Liver (tissue), 9 donors: ENCODE data around the gene SLC4A5. TPM values are rescaled to one million over a fixed set of nuclear protein-coding genes. Genes with fewer than 3 reads are reported as not detected.
A peak's percentile ranks its signal among the peaks of the same experiment; 100 is the strongest.

ENCODE experiments used
- DNase-seq: peaks from one replicate; pipeline ENCODE4 v3.0.0-alpha.2; 2017; ENCODE audit warnings: low spot score
- H3K27ac ChIP-seq, 2 donors: one replicate each; pipeline ENCODE4 v1.7.0; 2013; ENCODE audit warnings: inconsistent platforms in 2 of 2, low read length in 2 of 2, control low read depth in 1 of 2, low read depth in 1 of 2, mild to moderate bottlenecking in 1 of 2
- H3K27me3 ChIP-seq, 4 donors: one replicate each; pipeline versions ENCODE4 v1.6.1 to v1.7.0; 2013; ENCODE audit warnings: low read length in 3 of 4, inconsistent platforms in 1 of 4, mild to moderate bottlenecking in 1 of 4, moderate library complexity in 1 of 4; ENCODE audit not compliant: control insufficient read depth in 4 of 4, insufficient read depth in 4 of 4
- H3K36me3 ChIP-seq, 4 donors: one replicate each; pipeline versions ENCODE4 v1.6.1 to v1.7.0; 2013; ENCODE audit warnings: low read length in 3 of 4, mild to moderate bottlenecking in 3 of 4, low read depth in 1 of 4, moderate library complexity in 1 of 4; ENCODE audit not compliant: control insufficient read depth in 4 of 4, insufficient read depth in 3 of 4
- H3K4me1 ChIP-seq, 4 donors: one replicate each; pipeline versions ENCODE4 v1.6.1 to v1.7.0; 2013; ENCODE audit warnings: low read length in 3 of 4, mild to moderate bottlenecking in 3 of 4, moderate library complexity in 1 of 4; ENCODE audit not compliant: control insufficient read depth in 4 of 4, insufficient read depth in 4 of 4
- H3K4me3 ChIP-seq, 3 donors: one replicate each; pipeline versions ENCODE4 v1.6.1 to v1.7.0; 2013; ENCODE audit warnings: low read length in 3 of 3, control low read depth in 1 of 3, low read depth in 1 of 3, mild to moderate bottlenecking in 1 of 3
- H3K9ac ChIP-seq, 2 donors: one replicate each; pipeline ENCODE4 v1.7.0; 2013; ENCODE audit warnings: low read length in 2 of 2, mild to moderate bottlenecking in 2 of 2, moderate library complexity in 2 of 2, control low read depth in 1 of 2, low read depth in 1 of 2
- H3K9me3 ChIP-seq, 4 donors: one replicate each; pipeline versions ENCODE4 v1.6.1 to v1.7.0; 2013; ENCODE audit warnings: low read length in 3 of 4; ENCODE audit not compliant: control insufficient read depth in 4 of 4
- ATF3 ChIP-seq: IDR thresholded peaks from 2 replicates; pipeline ENCODE4 v1.6.1; 2016; ENCODE audit warnings: antibody characterized with exemption
- CTCF ChIP-seq: fragments of 150-350 bp; IDR thresholded peaks from 2 replicates; pipeline ENCODE4 v1.5.1; 2017; ENCODE audit warnings: improper control_type of control experiment, low read depth, low read length; ENCODE audit not compliant: missing input control
- EGR1 ChIP-seq, 2 donors: IDR thresholded peaks; 2 replicates each; pipeline ENCODE4 v1.6.1; 2016 to 2018; ENCODE audit warnings: antibody characterized with exemption in 2 of 2, low read depth in 2 of 2
- FOXA1 ChIP-seq: IDR thresholded peaks from 2 replicates; pipeline ENCODE4 v1.6.1; 2016; ENCODE audit warnings: antibody characterized with exemption
- FOXA2 ChIP-seq: IDR thresholded peaks from 2 replicates; pipeline ENCODE4 v1.6.1; 2016; ENCODE audit warnings: antibody characterized with exemption
- GABPA ChIP-seq, 2 donors: IDR thresholded peaks in 1 of 2; conservative IDR thresholded peaks in 1 of 2; 2 replicates each; pipeline ENCODE4 v1.6.1; 2016; ENCODE audit warnings: antibody characterized with exemption in 2 of 2, mild to moderate bottlenecking in 1 of 2, moderate library complexity in 1 of 2
- HNF4A ChIP-seq, 2 donors: conservative IDR thresholded peaks; 2 replicates each; pipeline ENCODE4 v1.6.1; 2016; ENCODE audit warnings: antibody characterized with exemption in 2 of 2, mild to moderate bottlenecking in 2 of 2
- HNF4G ChIP-seq: IDR thresholded peaks from 2 replicates; pipeline ENCODE4 v1.6.1; 2016; ENCODE audit warnings: antibody characterized with exemption
- JUND ChIP-seq, 2 donors: IDR thresholded peaks; 2 replicates each; pipeline ENCODE4 v1.6.1; 2016; ENCODE audit warnings: antibody characterized with exemption in 2 of 2
- MAX ChIP-seq: IDR thresholded peaks from 2 replicates; pipeline ENCODE4 v1.6.1; 2016; ENCODE audit warnings: antibody characterized with exemption
- NR2F2 ChIP-seq: IDR thresholded peaks from 2 replicates; pipeline ENCODE4 v1.6.1; 2016; ENCODE audit warnings: antibody characterized with exemption
- RAD21 ChIP-seq, 2 donors: IDR thresholded peaks; 2 replicates each; pipeline ENCODE4 v1.6.1; 2016; ENCODE audit warnings: antibody characterized with exemption in 2 of 2, mild to moderate bottlenecking in 2 of 2
- REST ChIP-seq: IDR thresholded peaks from 2 replicates; pipeline ENCODE4 v1.6.1; 2016; ENCODE audit warnings: antibody characterized with exemption, mild to moderate bottlenecking
- RXRA ChIP-seq, 2 donors: IDR thresholded peaks; 2 replicates each; pipeline ENCODE4 v1.6.1; 2017 to 2018; ENCODE audit warnings: antibody characterized with exemption in 2 of 2, mild to moderate bottlenecking in 1 of 2
- SP1 ChIP-seq: IDR thresholded peaks from 2 replicates; pipeline ENCODE4 v1.6.1; 2018; ENCODE audit warnings: antibody characterized with exemption, mild to moderate bottlenecking
- TAF1 ChIP-seq: conservative IDR thresholded peaks from 2 replicates; pipeline ENCODE4 v1.6.1; 2016; ENCODE audit warnings: antibody characterized with exemption, mild to moderate bottlenecking
- YY1 ChIP-seq: IDR thresholded peaks from 2 replicates; pipeline ENCODE4 v1.6.1; 2016; ENCODE audit warnings: antibody characterized with exemption, mild to moderate bottlenecking
- ZBTB33 ChIP-seq: IDR thresholded peaks from 2 replicates; pipeline ENCODE4 v1.6.1; 2016; ENCODE audit warnings: antibody characterized with exemption
- WGBS: extraction: QIAGEN DNeasy Blood & Tissue Kit; methylation state at CpG from one replicate; pipeline ENCODE4 v1.1.7; 2013; 5-methylcytosine and 5-hydroxymethylcytosine counted together
- polyA plus RNA-seq, 2 donors: library from polyadenylated mRNA; stranded (reverse) in 1 of 2; unstranded in 1 of 2; fragments of 200-250 nt in 1 of 2; fragments of >200 nt in 1 of 2; fragmentation: Nextera tagmentation in 1 of 2; extraction: Ambion mirVana in 1 of 2; gene quantifications; one replicate each; pipeline versions ENCODE4 v1.2.1 to v1.2.3, GENCODE V29; 2013 to 2015
- total RNA-seq, 2 donors: library from RNA; depleted of rRNA; stranded (reverse); fragments of >200 nt; gene quantifications; one replicate each; pipeline ENCODE4 v1.2.3, GENCODE V29; 2014
- donor health status: healthy.
- donor health status: healthy.
- donor health status: healthy.
- donor health status: healthy.
- donor health status: healthy.

Gene SLC4A5
- total and polyA plus RNA-seq, 4 donors, result 0.12 to 0.50 (median 0.29) TPM

GRCh38 chr2:74198461-74199274, 144.5 kb downstream of the SLC4A5 start, which contains the start of gene MTHFD2:
TSS of gene MTHFD2 (plus strand) at chr2:74198615. CDS start at chr2:74198642, 27 bp downstream.
- Histone ChIP-seq H3K4me3 (peak within 1 kb of the TSS; percentile 27 to 73 (median 63)), H3K9ac (peak within 1 kb of the TSS; percentile 19 to 31), H3K4me1 (peaks cover 2 to 17% (median 7%) of the 10 kb centered on the region in 4 donors), H3K27ac (peak within 1 kb of the TSS; percentile 74 to 91), H3K9me3 (peaks cover 0 to 4% (median 0%) of the 10 kb centered on the region in 4 donors), H3K36me3 (no peaks in the 10 kb centered on the region), H3K27me3 (peaks cover 0 to 3% (median 0%) of the 10 kb centered on the region in 4 donors)
- TF ChIP-seq SP1 (peak; percentile 37), YY1 (peak; percentile 44), MAX (peak; percentile 85), JUND (IDR thresholded peaks at IDR 0.05) (no peak), RAD21 (IDR thresholded peaks at IDR 0.05) (peak; percentile 7 to 50), CTCF (peak; percentile 52), HNF4A (conservative IDR thresholded peaks at IDR 0.05) (no peak)
- DNase-seq, result peak; percentile 88
- WGBS, result 5% methylated on average over 96 of the region's 96 CpGs

GRCh38 chr2:74198023-74198460, 145.2 kb downstream of the SLC4A5 start:
- Histone ChIP-seq H3K27ac (peak overlapping the region; percentile 25 to 74), H3K4me1 (peaks cover 2 to 17% (median 7%) of the 10 kb centered on the region in 4 donors), H3K4me3 (peak overlapping the region in 1 of 3 donors; percentile 73), H3K9ac (no peak overlapping the region), H3K36me3 (no peaks in the 10 kb centered on the region), H3K27me3 (peaks cover 0 to 3% (median 0%) of the 10 kb centered on the region in 4 donors), H3K9me3 (peaks cover 0 to 4% (median 0%) of the 10 kb centered on the region in 4 donors)
- no peak for DNase-seq
- TF ChIP-seq REST, result no peak
- TF ChIP-seq FOXA1, result no peak
- no peak for TF ChIP-seq YY1
- TF ChIP-seq RXRA (IDR thresholded peaks at IDR 0.05), result no peak
- TF ChIP-seq GABPA (IDR thresholded peaks at IDR 0.05 in 1 of 2, conservative IDR thresholded peaks at IDR 0.05 in 1 of 2), result no peak
- TF ChIP-seq SP1, result no peak
- TF ChIP-seq RAD21 (IDR thresholded peaks at IDR 0.05), result no peak
- TF ChIP-seq CTCF, result no peak
- TF ChIP-seq ATF3, result no peak
- TF ChIP-seq HNF4A (conservative IDR thresholded peaks at IDR 0.05), result no peak
- no peak for TF ChIP-seq MAX
- no peak for TF ChIP-seq FOXA2
- no peak for TF ChIP-seq EGR1 (IDR thresholded peaks at IDR 0.05; ENCODE audit: low read depth in 2 of 2)
- no peak for TF ChIP-seq NR2F2
- TF ChIP-seq TAF1, result no peak
- no peak for TF ChIP-seq HNF4G
- TF ChIP-seq ZBTB33, result no peak
- no peak for TF ChIP-seq JUND (IDR thresholded peaks at IDR 0.05)
- 45% methylated on average over 18 of the region's 18 CpGs for WGBS
